DMS114 treated with DMSO at 0.1 percent for 48 hours (cell line): ENCODE measurements around the gene SOST.

ENCODE experiments used
- DNase-seq: peaks from one replicate; lab custom pipeline; 2025; ENCODE audit not compliant: unreplicated experiment; lab: John Stamatoyannopoulos, UW

SOST gene

DNA sequence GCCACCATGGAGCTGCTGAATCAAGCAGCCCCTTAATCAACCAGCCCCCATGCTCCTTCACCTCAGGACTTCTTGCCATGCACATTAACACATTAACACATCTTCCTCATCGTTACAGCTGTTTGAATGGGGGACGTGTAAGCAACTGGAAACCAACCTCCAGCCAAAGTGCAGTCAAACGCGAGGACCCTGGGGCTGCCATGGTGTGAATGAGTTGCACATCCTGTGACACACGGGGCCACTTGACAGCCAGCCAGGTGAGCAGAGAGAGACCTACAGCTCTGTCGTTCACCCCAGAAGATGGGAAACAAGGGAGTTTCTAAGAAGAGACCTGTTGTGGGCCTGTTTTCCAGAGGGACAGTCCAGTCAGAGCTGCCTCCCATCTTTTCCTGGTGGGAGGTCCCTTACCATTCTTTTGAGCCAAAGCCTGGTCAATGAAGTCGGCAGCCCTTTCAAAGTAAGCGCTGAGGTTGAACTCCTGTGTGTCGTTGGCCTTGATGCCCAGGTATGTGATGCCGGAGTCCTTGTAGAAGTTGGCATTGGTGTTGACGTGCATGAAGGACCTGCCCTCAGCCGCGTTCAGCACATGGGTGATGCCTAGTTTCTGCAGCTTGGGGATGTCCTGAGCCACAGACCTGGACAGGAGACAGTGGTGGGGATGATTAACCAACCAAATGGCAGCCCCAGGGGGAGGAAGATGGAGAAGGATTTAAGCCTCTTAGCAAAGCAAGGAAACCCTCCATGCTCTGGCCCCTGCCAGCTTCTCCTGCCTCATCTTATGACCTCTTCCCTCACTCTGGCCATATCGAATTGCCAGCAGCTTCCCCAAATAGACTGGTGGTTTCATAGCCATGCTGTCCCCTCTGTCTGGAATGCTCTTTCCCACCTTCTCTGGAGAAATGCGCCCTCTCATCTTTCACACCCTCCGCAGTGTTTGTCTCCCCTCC is 16.0 kb upstream of the SOST start:
- no peak for DNase-seq

DNA sequence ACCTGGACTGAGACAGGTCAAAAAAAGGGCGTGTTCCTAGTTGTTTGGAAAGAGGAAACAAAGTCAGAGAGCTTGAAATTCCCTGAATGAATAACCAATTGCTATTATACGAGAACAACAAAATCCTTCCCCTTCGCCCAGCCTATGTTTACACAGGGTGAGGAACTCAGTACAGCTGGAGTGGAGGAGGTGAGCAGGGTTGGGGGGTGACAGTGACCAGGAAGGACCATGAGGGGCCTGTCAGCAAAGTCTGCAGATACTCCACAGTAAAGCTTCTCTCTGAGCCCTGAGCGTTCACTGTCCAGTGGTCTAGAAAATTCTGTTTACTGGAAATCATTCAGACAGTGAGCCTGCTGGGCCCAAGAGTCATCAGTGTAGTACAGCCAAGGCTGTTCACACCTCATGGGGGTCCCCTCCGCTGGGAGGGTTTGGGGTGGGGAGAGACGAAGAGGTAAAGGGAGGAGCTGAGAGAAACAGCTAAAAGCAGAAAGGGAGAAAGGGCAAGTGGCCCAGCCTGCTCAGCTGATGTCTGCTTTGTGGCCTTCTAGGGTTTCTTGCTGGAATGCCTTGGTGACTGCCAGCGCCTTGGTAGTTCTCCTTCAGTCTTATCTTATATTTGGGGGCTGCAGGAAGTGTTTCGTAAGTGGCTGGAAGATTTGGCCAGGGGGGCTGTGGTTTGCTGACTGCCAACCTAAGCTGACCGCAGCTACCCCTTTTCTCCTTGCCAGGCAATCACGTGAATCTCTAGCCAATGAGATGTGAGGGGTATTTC is 14.5 kb upstream of the SOST start:
- DNase-seq: no peak

DNA sequence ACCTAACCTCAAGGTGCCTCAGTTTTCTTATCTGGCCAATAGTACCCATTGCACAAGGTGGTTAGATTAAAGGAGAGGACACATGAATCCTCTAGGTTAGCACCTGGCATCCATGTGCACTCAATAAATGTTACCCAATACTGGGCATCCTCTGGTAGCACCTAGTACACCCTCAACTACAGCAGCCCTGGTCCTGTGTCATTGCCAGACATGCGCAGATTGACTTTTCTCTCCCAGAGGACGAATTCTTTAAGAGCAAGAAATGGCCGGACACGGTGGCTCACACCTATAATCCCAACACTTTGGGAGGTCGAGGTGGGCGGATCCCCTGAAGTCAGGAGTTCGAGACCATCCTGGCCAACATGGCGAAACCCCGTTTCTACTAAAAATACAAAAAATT is 12.9 kb upstream of the SOST start:
- no peak for DNase-seq

DNA sequence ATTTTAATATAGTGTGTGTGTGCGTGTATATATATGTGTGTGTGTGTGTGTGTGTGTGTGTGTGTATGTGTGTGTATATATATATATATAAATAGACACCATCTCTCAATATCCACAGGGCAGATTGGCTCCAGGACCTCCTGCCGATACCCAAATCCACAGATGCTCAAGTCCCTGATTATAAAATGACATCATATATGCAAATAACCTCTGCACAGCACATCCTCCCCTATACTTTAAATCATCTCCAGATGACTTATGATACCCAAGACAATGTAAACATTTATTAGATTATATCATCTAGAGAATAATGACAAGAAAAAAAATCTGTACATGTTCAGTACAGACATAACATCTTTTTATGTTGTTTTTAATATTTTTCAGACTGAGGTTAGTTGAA is 12.4 kb upstream of the SOST start:
- DNase-seq: no peak

DNA sequence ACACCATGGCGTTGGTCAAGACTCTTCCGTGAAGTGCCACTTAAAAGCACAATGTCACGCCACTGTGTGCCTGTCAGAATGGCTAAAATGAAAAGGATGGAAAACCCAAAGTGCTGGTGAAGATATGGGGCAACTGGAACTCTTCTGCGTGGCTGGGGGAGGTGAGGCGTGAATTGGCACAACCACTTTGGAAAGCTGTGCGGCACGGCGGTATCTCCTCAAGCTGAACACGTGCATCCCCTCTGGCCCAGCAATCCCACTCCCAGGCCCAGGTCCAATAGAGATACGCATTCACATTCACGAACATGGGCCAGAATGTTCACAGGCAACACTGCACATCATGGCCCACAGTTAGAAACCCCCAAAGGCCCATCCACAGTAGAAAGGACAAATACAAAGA is 11.3 kb upstream of the SOST start:
- DNase-seq: no peak

DNA sequence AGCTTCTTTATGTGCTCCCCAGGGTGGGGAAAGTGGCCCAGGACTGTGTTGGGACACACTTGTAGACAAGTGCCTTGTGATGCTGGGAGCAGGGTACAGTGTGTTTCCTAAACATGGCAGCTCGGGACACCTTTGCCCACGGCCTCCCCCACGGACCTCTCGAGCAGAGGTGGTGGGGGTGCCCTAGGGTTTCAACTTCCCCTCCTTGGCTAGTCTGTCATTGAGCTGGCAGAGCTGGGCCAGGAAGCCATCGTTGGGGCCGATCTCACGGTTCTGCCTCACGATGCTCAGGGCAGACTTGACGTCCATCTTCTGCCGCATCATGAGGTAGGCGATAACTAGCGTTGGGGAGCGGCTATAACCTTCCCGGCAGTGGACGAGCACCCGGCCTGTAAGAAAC is 10.8 kb upstream of the SOST start:
- no peak for DNase-seq

DNA sequence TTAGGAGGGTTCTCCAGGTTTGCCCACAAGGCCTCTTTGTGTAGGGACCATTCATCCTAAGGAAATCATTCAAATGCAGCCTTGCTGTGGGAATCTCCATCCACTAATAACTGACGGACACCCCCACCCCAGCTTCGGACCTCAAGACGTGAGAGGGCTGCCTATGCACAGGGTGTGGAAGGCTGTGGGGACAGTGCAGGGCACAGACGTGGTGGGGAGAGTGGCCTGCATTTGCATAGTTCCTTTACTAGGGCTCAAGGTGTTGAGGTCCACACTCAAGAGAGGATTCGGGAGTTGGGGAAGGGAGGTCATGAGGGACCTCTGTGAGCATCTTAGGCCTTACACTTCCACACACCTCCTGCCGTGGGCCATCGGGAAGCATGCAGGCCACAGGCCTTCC is 10.4 kb upstream of the SOST start:
- DNase-seq: no peak

DNA sequence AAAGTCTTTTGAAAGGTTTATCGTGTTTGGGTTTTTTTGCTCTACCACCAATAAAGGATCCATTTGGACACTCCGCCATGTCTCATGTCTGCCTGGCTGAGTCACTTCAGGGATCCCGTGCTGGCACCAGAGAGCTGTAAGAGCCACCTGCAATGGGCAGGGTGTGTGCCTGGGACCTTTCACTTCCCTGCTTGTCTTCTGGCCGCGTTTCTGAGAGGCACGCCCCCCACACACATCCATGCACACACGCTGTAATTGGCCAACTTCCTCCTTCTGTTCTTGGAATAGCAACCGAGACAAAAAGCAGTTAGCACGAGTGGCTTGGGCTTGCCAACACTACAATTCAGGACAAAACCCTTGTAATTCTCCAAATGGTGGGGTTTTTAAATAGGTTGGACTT is 9.8 kb upstream of the SOST start:
- no peak for DNase-seq

DNA sequence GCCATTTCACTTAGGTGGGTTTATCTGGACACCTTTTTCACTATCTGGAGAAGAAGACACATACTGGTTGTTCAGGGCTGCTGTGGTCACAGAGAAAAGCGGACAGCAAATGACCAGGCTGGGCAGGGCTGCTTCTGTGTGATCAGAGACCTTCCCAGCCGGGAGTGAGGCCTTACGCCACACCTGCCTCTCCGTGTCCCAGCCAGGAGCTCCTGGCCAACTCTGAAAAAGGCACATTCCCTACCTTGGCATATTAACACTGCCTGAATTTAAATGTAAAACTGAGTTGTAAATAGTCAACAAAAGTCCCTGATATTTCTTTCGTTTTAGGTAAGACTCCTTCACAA is 9.1 kb upstream of the SOST start:
- DNase-seq: no peak

DNA sequence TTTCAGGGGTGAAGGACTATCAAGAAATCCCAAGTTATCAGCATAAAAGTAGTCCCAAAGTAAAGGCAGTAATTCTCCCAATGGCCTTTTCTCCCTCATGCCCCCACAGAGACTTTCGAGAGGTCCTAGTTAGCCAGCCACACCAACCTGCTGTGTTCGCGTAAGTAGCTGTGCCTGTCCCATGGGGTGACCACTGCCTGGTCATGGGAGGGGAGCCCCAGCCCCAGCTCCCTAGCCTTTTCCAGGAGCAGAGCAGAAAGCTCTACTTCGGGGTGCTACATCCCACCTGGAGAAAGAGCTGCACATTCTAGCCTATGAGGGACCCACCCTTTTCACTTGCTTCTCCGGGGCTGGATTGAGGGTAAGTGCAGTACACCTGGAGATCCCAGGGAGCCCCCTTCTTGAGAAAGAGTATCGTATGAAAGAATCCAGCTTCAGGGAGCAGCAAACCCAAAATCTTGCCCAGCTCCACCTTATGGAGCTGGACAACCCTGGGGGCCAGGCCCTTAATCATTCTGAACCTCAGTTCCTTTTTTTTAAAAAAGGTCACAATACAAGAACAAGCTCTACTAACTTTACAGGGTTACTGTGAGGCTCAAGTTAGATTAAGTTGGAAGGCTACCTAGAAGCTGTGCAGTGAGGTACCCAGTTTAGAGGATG is 8.6 kb upstream of the SOST start:
- no peak for DNase-seq

DNA sequence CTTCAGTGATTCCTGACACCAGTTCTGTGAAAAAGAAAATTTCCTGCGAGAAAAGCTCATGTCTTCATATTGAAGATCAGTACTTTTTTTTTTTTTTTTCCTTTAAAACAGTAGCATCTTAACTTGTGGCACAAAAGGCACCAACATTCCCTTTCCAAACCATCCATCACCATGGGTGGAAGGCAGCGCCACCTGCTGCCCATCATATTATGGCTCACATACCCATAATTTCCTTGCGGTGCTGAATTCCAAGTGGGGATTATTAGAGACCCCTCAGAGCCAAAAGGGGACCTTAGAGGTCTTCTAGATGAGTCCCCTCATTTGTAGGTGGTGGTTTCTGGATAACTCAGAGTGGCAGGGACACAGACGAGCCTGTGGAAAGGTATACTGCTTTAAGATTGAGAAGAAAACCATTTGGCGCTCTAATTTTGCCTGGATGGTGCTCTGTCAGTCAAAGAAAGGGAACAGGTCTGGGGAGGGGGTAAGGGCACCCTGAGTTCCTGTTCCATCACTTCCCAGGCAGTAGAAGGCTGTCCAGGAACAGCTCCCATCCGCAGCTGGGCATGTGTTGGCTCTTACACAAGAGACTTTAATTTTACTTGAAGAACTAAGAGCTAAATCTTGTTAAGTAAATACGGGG is 7.9 kb upstream of the SOST start:
- DNase-seq: peak; percentile 19

DNA sequence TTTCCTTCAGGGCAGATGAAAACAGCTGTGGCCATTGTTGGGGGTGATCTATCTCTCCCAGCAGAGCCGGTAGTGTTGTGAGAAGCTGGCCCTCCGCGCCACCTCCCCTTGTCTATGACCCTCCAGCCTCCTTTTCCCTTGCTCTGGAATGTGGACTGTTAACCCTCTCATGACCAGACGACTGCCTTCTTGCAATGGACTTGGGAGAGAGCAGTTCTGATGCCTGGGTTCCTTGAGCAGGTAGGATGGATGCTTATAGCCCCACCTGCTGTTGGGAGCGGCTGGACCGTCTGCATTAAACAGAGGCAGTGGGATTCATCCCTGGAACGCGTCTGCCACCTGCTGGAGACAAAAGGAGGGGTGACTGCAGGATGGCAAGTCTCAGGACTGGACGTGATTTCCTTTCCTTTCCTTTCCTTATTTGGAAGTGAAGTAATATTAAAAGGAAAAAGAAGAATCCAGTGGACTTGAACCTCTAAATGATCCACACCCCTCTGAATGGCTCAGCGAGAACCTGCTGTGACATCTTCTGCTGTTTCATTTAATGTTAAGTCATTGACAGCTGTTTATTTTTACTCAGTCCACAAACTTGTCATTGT is 1.8 kb upstream of the SOST start:
- peak; percentile 85 for DNase-seq

DNA sequence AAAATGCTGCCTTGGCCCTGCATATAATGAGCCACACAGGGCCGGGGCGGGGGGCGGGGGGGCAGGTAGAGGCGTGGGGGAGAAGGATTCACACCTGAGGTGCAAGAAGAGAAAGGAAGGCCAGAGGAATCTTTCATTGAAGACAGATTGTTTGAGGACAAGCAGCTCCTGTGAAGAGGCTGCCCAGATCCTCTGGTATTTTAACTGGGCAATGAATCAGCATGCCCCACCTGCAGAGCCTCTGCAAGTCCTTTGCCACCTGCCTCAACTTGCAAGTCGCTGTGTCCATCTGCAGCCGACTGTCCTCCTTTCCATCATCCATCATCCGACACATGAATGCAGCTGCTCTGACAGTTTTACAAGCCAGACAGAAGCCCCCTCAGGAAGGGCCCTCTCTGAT is 1.2 kb upstream of the SOST start:
- no peak for DNase-seq

DNA sequence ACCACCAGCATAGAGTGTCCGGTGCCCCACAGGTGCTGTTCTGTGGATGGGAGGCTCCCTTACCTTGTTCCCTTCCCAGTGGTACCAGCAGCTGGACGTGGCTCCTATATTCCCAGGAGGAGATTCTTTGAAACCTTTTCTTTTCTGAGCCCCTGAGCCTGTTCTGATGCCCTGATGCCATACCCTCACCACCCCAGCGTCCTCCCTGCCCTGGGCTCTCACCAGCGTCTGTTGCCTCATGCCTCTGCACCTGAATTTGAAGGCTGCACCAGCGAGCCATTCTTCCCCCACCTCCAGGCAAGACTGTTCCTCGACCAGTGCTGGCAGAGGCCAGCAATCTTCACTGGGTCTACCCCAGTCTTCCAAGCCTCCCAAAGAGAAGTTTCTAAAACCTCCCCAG is 505 bp downstream of the SOST start:
- no peak for DNase-seq

DNA sequence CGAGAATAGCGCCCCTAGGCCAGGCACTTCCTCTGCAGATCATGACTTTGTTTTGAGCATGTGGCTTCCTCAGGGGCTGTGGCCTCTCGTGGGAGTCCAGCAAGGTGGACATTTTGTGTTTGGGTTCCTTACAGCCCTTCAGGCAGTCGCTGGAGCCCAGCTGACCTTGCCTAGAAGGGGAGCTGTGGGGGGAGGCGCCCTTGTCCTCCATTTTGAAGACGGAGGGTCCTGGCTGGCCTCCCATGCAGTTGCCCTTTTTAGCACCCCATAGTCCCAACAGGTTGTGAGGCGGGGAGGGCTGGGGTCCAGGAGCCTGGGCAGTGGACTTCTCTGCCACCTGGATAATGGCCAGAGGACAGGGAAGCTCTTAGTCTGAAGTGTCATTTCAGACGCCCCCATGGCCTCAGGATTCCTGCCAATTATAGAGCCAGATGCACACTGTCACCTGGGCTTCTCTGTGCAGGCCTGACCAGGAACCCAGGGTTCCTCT is 1.4 kb downstream of the SOST start:
- DNase-seq: no peak

DNA sequence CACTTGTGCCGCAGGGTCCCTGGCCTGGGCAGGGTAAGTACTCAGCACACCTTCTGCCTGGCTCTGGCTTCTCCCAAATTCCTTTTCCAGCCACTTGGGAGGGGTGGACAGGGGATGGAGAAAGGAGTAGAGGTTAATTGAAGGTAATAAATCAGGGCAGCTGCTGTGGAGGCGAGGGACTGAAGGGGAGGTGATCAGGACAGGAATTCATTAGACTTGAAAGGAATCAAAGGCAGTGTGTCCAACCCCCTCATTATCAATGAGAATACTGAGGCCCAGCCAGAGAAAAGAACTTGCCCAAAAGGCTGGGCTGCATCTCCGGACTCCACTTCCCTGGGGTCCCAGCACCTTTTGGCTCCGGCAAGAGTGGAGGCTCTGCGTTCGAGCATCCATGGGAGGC is 2.4 kb downstream of the SOST start:
- DNase-seq: no peak

DNA sequence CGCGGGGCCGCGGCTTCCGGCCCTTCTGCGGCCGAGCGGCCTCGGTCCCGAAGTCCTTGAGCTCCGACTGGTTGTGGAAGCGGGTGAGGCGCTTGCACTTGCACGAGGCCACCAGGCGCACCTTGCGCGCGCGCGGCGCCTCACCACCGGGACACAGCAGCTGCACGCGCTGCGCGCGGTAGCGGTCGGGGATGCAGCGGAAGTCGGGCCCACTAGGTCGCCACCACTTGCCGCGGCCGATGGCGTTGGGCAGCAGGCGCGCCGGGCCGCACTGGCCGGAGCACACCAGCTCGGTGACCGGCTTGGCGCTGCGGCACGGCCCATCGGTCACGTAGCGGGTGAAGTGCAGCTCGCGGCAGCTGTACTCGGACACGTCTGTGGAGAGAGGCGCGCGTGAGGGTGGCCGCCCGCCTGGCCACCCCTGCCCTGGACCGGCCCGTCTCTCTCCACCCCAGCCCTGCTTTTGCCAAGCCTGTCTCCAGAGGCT is 3.2 kb downstream of the SOST start:
- DNase-seq: no peak

DNA sequence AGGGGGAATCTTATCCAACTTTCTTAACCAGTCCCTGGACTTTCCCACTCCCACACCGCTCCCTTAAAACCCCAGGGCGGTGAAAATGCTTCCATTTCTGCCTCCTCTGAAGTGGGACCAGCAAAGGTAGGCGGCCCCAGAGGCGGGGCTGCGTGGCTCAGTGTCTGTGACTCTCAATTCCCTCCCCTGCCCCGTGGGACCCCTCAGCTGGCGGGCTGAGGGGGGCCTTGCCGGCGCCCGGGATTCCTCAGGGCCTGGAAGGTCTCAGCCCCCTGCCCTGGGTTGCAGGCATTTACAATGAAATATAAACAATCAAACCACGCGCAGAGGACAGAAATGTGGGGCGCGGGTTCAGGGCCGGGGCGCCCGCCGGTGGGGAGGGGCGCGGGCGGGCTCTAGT is 3.6 kb downstream of the SOST start:
- DNase-seq: no peak

DNA sequence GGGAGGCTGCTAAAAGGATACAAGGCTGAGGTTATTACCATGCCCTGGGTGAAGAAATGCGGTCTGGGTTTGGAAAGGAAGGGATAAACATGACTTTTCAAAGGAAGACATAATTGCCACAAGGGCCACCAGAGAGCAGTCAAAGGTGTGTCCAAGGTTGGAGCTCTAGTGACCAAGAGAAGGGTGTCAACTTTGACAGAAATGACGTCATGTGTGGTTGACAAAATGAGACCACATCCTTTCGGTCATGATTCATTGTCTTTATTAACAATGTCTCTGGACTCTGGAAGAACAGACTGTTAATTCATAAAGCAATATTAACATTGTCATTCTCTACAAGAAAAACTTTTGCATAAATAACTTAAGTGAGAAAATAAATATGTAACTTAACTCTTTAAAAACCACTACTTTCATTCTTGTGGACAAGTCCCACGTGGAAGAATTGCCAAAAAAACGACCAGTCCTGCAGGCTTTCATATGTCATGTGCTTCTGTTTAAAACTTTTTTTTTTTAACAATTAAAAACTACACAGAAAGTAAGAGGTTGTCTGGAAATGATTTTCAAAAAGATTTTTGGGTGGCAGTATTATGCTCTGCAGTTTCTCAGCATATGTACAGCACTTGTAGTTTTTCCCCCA is 5.0 kb downstream of the SOST start:
- DNase-seq: no peak

DNA sequence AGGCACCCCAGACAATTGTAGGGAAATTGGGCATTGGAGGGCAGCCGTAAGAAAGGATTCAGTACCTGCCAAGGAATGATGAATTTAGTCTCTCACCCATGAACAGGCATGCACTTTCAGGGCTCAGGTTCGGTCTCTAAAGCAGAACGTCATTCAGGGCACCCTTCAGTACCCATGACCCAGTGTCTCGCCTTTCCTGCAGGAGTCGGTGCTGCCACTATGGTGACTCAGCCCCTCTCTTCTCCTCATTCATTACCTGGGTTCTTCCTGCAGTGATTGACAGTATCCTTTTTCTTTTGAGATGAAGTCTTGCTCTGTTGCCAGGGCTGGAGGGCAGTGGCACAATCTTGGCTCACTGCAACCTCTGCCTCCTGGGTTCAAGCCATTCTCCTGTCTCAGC is 8.4 kb downstream of the SOST start:
- DNase-seq: no peak
